ENCODE measurements around the gene CD101. TPM values are rescaled to one million over a fixed set of nuclear protein-coding genes. Genes with fewer than 3 reads are reported as not detected.
A peak's percentile ranks its signal among the peaks of the same experiment; 100 is the strongest.

CD101 gene
- total and polyA plus RNA-seq, 2 of the 8 experiments (the other 6 are each of a cell fraction or from before 2014, with no cell fraction given) = 1.1 to 1.2 TPM

GRCh38 chr1:117059334-117059677, 57.7 kb downstream of the CD101 start:
- Histone ChIP-seq H3K4me3 (ENCODE audit: extremely low read depth in 1 of 4, insufficient read depth in 2 of 4, low read depth in 3 of 4, low read length in 4 of 4) (peak overlapping the region; percentile 77 to 93 (median 90)), H3K9me3 (ENCODE audit: insufficient read depth in 2 of 2, low read depth in 1 of 2, low read length in 1 of 2) (no peaks in the 10 kb centered on the region), H3K36me3 (ENCODE audit: control insufficient read depth in 2 of 4, insufficient read depth in 4 of 4, low read length in 3 of 4) (peaks cover 6 to 17% (median 11%) of the 10 kb centered on the region in 4 experiments; a peak in 6 of 8 replicates), H3K18ac (ENCODE audit: extremely low read depth, low read length) (peak overlapping the region; percentile 57), H3K79me1 (ENCODE audit: low read depth, low read length) (peaks cover 2% of the 10 kb centered on the region; the same call in 1 of the 2 replicates), H3K27ac (ENCODE audit: low read depth, low read length) (peak overlapping the region; percentile 92), H3K4ac (replicated peaks; ENCODE audit: insufficient read length, low read depth, low read length) (peak overlapping the region; percentile 55), H2BK5ac (ENCODE audit: low read depth, low read length) (peak overlapping the region; percentile 85), H4K91ac (replicated peaks; ENCODE audit: insufficient read length, low read length) (no peak overlapping the region), H2AFZ (ENCODE audit: low read length) (0 out of 2 replicates have a peak overlapping the region, but pooled peaks have one; percentile 49), H2AK5ac (ENCODE audit: low read depth, low read length) (no peak overlapping the region), H4K20me1 (replicated peaks in 1 of 2; ENCODE audit: control insufficient read depth in 1 of 2, insufficient read depth in 2 of 2, low read length in 2 of 2) (peaks cover 0 to 1% of the 10 kb centered on the region in 2 experiments), H3K9ac (replicated peaks in 1 of 4; ENCODE audit: extremely low read depth in 1 of 4, low read depth in 3 of 4, low read length in 3 of 4) (peak overlapping the region; percentile 92 to 97 (median 96)), H2BK15ac (ENCODE audit: low read length) (0 out of 2 replicates have a peak overlapping the region, but pooled peaks have one; percentile 14), H2BK20ac (ENCODE audit: low read length) (no peak overlapping the region), H3K23me2 (ENCODE audit: low read depth, low read length) (peaks cover 3% of the 10 kb centered on the region; the same call in 1 of the 2 replicates), H2BK120ac (replicated peaks; ENCODE audit: low read depth, low read length) (no peak overlapping the region), H3K56ac (replicated peaks; ENCODE audit: insufficient read length, low read depth, low read length) (peak overlapping the region; percentile 8), H3K23ac (ENCODE audit: insufficient read length) (no peak overlapping the region), H3K79me2 (ENCODE audit: control insufficient read depth in 1 of 2, insufficient read depth in 2 of 2, low read length in 2 of 2) (peaks cover 0 to 17% of the 10 kb centered on the region in 2 experiments; a peak in 2 of 4 replicates), H3K27me3 (replicated peaks in 1 of 4; ENCODE audit: control insufficient read depth in 3 of 4, extremely low read depth in 1 of 4, insufficient read depth in 3 of 4, low read length in 3 of 4) (no peaks in the 10 kb centered on the region), H3K4me2 (ENCODE audit: insufficient read depth in 1 of 2, low read depth in 2 of 2, low read length in 2 of 2) (peak overlapping the region; percentile 81 to 88), H2BK12ac (ENCODE audit: low read depth, low read length) (no peak overlapping the region; the same call in 1 of the 2 replicates), H3K14ac (ENCODE audit: insufficient read length) (no peak overlapping the region), H3K4me1 (replicated peaks in 1 of 4; ENCODE audit: control insufficient read depth in 3 of 4, insufficient read depth in 4 of 4, low read length in 3 of 4) (peaks cover 0 to 3% (median 1%) of the 10 kb centered on the region in 4 experiments; a peak in 1 of 7 replicates), H4K5ac (ENCODE audit: insufficient read length, low read depth, low read length) (peak overlapping the region; percentile 88), H4K8ac (ENCODE audit: extremely low read depth, insufficient read depth, low read length) (peak overlapping the region; percentile 92; the same call in 1 of the 2 replicates)
- 3% methylated on average over 18 of the region's 18 CpGs; no CpG with 5 or more reads in 1 of the 2 experiments for WGBS, 2 experiments (ENCODE audit: extremely low coverage in 1 of 2, insufficient coverage in 1 of 2, insufficient read length in 1 of 2, insufficient replicate concordance in 2 of 2, low coverage in 1 of 2, low lambda C conversion rate in 2 of 2, missing lambda C conversion rate in 1 of 2)
- ChIA-PET CTCF (ENCODE audit: partially characterized antibody) (interaction anchor here (0.6 to 1.7 kb wide), 5 partner anchors 10 to 76 kb away, joined by 3 to 5 read pairs (median 4); no protein-coding TSS in a partner anchor), POLR2A (ENCODE audit: partially characterized antibody) (interaction anchor here (0.6 to 3.4 kb wide), 21 partner anchors 10 to 391 kb away, joined by 3 to 19 read pairs (median 4); partner anchors contain the start of gene TRIM45)
- no peak for DNase-seq (ENCODE audit: low read depth in 1 of 2, low spot score in 2 of 2)
- FAIRE-seq = no peak
- TF ChIP-seq TCF12 (IDR thresholded peaks at IDR 0.05; ENCODE audit: low read depth, low read length) (no peak), POLR2AphosphoS5 (IDR thresholded peaks at IDR 0.05; ENCODE audit: low read depth, low read length) (no peak; the same call in 1 of the 2 replicates), SAP30 (IDR thresholded peaks at IDR 0.05; ENCODE audit: insufficient read depth, insufficient replicate concordance, low read length) (peak; percentile 20), E2F6 (IDR thresholded peaks at IDR 0.05) (no peak), POLR2A (IDR thresholded peaks at IDR 0.05; ENCODE audit: control extremely low read depth in 1 of 2, low read depth in 2 of 2, low read length in 2 of 2) (0 out of 3 replicates have a peak, but pooled peaks of 1 of the 2 experiments have one; percentile 82), NRF1 (IDR thresholded peaks at IDR 0.05; ENCODE audit: low read depth, low read length) (no peak), KDM4A (IDR thresholded peaks at IDR 0.05; ENCODE audit: low read depth, low read length, severe bottlenecking) (no peak), SP4 (IDR thresholded peaks at IDR 0.05; ENCODE audit: low read length) (no peak)
